ENCODE data around the gene PLEK.

The PLEK gene

DNA sequence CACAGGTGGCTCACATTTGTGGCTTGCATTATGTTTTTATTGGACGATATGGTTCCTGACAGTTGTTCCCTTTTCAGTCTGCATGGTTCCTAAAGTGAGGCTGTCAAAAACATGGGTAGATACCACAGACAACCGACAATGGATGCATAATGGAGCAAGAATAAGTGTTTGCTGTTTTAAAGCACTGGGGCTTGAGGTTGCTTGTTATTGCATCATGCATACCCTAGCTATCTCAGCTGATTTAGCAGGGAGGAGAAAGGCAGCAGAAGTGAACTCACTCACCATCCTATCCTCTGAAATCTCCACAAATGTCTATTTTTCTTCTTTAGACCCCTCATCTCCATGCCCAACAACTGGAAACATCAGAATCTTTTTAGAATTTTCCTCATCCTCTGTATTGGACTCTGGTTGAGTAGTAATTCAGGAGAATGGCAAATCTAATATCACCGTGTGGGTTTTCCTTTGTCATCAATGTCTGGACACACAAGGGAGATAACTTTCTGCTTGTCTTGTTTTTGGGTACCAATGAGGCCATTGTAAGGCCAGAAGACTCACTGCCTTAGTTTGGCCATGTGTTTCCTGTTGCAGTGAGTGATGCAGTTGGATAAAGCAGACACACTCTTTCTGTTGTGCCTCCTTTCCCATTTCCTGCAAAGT lies 55.3 kb downstream of the PLEK start:
- Histone ChIP-seq H3K27ac (ENCODE audit: low read depth, low read length) (no peak overlapping the region), H3K4me1 (ENCODE audit: control insufficient read depth in 5 of 5, insufficient read depth in 5 of 5, low read length in 5 of 5) (peaks cover 2 to 40% (median 35%) of the 10 kb centered on the region in 5 donors), H3K36me3 (ENCODE audit: control insufficient read depth in 5 of 5, insufficient read depth in 5 of 5, low read length in 5 of 5) (no peaks in the 10 kb centered on the region), H3K27me3 (ENCODE audit: control insufficient read depth in 5 of 5, insufficient read depth in 4 of 5, low read length in 5 of 5) (no peaks in the 10 kb centered on the region), H3K9me3 (ENCODE audit: control insufficient read depth in 5 of 5, low read length in 5 of 5) (no peaks in the 10 kb centered on the region), H3K9ac (ENCODE audit: low read length in 5 of 5) (no peak overlapping the region), H3K4me3 (ENCODE audit: low read depth in 1 of 5, low read length in 5 of 5) (no peak overlapping the region)

DNA sequence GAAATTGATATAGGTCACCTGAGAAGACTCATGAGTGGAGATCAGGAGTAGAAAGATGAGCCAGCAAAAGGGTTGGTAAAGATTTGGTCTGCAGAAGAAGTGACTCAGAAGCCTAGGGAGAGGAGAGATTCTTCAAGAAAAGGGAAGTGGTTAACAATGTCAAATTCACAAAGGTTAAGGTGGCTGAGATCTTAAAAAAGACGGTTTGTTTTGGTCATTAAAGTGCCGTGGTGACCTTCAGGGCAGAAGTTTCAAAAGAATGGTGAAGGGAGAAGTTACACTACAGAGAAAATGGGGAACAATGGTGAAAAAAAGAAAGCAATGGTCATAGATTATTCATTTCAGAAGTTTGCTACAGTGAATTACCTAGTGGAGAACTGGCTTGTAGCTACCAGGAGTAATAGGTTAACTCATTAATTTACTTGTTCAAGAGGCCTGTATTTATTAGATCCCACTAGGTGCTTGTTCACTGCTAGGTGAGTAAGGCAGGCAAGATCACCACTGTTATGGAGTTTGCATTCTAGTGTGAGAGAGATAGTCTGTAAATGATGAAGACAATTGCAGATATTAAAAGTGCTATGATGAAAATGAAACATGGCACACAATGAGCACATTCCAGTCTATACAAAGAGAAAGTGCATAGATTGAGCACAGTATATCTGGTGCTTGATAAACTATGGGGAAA lies 59.0 kb downstream of the PLEK start:
- Histone ChIP-seq H3K4me1 (ENCODE audit: control insufficient read depth in 5 of 5, insufficient read depth in 5 of 5, low read length in 5 of 5) (peaks cover 0 to 43% (median 38%) of the 10 kb centered on the region in 5 donors), H3K4me3 (ENCODE audit: low read depth in 1 of 5, low read length in 5 of 5) (no peak overlapping the region), H3K9me3 (ENCODE audit: control insufficient read depth in 5 of 5, low read length in 5 of 5) (no peaks in the 10 kb centered on the region), H3K27ac (ENCODE audit: low read depth, low read length) (no peak overlapping the region), H3K27me3 (ENCODE audit: control insufficient read depth in 5 of 5, insufficient read depth in 4 of 5, low read length in 5 of 5) (no peaks in the 10 kb centered on the region), H3K9ac (ENCODE audit: low read length in 5 of 5) (no peak overlapping the region), H3K36me3 (ENCODE audit: control insufficient read depth in 5 of 5, insufficient read depth in 5 of 5, low read length in 5 of 5) (no peaks in the 10 kb centered on the region)

DNA sequence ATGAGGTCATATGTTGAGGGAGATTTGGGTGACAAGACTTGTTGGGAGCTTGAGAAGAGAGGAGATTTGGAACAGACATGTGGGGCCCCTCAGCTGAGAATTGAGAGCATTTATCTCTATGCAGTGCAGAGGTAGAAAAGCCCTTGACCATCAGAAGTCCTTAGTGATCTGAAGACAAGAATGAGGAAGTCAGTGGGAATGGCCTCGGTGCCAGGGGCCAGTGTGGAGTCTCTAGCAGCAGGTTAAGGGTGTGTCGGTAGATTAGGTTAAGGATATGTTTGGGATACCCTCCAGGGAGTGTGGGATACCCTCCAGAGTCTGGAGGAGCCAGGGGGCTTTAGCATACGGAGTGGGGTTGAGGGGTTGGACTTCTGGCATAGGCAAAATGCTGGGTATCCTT lies 60.4 kb downstream of the PLEK start:
- H3K27ac ChIP-seq (ENCODE audit: low read depth, low read length), result no peak overlapping the region
- no peaks in the 10 kb centered on the region for H3K27me3 ChIP-seq (ENCODE audit: control insufficient read depth in 5 of 5, insufficient read depth in 4 of 5, low read length in 5 of 5)
- no peak overlapping the region for H3K9ac ChIP-seq (ENCODE audit: low read length in 5 of 5)
- peaks cover 0 to 43% (median 30%) of the 10 kb centered on the region in 5 donors for H3K4me1 ChIP-seq (ENCODE audit: control insufficient read depth in 5 of 5, insufficient read depth in 5 of 5, low read length in 5 of 5)
- no peaks in the 10 kb centered on the region for H3K36me3 ChIP-seq (ENCODE audit: control insufficient read depth in 5 of 5, insufficient read depth in 5 of 5, low read length in 5 of 5)
- H3K4me3 ChIP-seq (ENCODE audit: low read depth in 1 of 5, low read length in 5 of 5), result no peak overlapping the region
- no peaks in the 10 kb centered on the region for H3K9me3 ChIP-seq (ENCODE audit: control insufficient read depth in 5 of 5, low read length in 5 of 5)

DNA sequence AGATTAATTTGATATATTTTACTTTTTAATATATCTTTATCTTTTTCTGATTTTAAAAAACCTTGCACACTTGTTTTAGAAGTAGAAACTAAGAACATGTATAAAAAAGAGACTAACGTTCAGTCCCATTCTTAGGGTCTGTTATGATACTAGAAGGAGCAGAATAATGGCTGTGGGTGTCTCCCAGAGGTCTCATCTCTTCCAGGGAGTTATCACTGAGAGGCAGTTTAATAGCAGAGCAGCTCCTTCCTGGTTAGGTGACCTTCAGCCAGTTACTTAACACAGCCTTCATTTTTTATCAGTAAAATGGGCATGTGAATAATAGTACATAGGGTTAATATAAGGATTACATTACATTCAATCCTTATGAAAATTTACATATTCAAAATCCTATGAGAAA lies 61.4 kb downstream of the PLEK start:
- Histone ChIP-seq H3K9ac (ENCODE audit: low read length in 5 of 5) (peak overlapping the region in 1 of 5 donors; percentile 39), H3K36me3 (ENCODE audit: control insufficient read depth in 5 of 5, insufficient read depth in 5 of 5, low read length in 5 of 5) (no peaks in the 10 kb centered on the region), H3K4me3 (ENCODE audit: low read depth in 1 of 5, low read length in 5 of 5) (no peak overlapping the region), H3K4me1 (ENCODE audit: control insufficient read depth in 5 of 5, insufficient read depth in 5 of 5, low read length in 5 of 5) (peaks cover 0 to 46% (median 32%) of the 10 kb centered on the region in 5 donors), H3K27ac (ENCODE audit: low read depth, low read length) (peak overlapping the region; percentile 86), H3K9me3 (ENCODE audit: control insufficient read depth in 5 of 5, low read length in 5 of 5) (no peaks in the 10 kb centered on the region), H3K27me3 (ENCODE audit: control insufficient read depth in 5 of 5, insufficient read depth in 4 of 5, low read length in 5 of 5) (no peaks in the 10 kb centered on the region)

DNA sequence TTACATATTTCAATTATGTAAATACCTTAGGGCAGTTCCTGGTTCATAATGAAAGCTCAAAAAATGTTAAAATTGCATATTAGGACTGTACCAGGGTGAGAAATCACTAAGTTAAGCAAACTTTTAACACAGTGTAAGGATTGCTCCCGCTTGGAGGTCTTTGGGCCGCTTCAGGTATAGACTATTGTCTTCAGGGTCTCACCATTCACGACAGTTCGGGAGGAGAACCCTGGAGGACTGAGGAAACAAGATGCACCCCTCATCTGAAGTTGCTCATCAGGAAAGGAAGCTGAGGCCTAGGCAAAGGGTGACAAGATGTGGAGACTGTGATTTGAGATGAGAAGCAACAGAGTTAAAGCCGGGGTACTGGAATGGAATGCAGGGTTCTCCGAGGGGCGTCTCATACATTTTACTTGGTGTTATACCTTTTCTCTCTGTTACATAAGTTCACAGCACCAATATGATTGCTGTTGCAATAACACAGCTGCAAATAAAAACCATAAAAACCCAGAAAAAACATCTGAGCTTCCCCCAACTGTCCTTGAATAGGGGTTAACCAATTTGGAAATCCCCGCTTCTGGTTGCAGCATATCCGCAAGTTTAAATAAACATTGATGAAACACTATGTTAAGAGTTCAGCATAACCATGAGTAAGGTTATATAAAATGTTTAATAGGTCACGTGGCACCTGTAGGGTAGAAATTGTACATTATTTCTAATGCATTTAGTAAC lies 61.9 kb downstream of the PLEK start:
- peak overlapping the region; percentile 86 for H3K27ac ChIP-seq (ENCODE audit: low read depth, low read length)
- H3K4me1 ChIP-seq (ENCODE audit: control insufficient read depth in 5 of 5, insufficient read depth in 5 of 5, low read length in 5 of 5), result peaks cover 0 to 52% (median 37%) of the 10 kb centered on the region in 5 donors
- H3K4me3 ChIP-seq (ENCODE audit: low read depth in 1 of 5, low read length in 5 of 5), result no peak overlapping the region
- no peaks in the 10 kb centered on the region for H3K27me3 ChIP-seq (ENCODE audit: control insufficient read depth in 5 of 5, insufficient read depth in 4 of 5, low read length in 5 of 5)
- H3K36me3 ChIP-seq (ENCODE audit: control insufficient read depth in 5 of 5, insufficient read depth in 5 of 5, low read length in 5 of 5), result no peaks in the 10 kb centered on the region
- no peaks in the 10 kb centered on the region for H3K9me3 ChIP-seq (ENCODE audit: control insufficient read depth in 5 of 5, low read length in 5 of 5)
- peak overlapping the region in 2 of 5 donors; percentile 35 to 39 for H3K9ac ChIP-seq (ENCODE audit: low read length in 5 of 5)

DNA sequence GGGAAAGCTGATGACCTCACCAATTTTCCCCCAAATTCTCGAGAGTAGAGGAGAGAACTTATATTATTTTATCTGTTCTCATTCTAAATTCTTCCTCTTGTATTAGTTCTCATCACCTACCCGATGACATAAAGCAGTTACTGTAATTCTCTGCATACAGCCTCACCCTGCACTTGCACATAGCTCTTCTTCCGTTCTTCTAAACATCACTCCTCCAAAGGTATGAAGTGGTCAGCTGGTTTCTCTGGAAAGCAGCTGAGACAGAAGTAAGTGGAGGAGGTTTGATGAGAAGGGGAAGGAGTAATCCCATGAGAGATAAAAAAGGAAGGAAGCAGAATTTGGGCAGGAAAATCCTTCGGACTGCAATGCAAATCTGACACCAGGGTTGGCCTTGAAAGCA lies 63.0 kb downstream of the PLEK start:
- Histone ChIP-seq H3K27ac (ENCODE audit: low read depth, low read length) (peak overlapping the region; percentile 86), H3K4me3 (ENCODE audit: low read depth in 1 of 5, low read length in 5 of 5) (no peak overlapping the region), H3K27me3 (ENCODE audit: control insufficient read depth in 5 of 5, insufficient read depth in 4 of 5, low read length in 5 of 5) (no peaks in the 10 kb centered on the region), H3K9me3 (ENCODE audit: control insufficient read depth in 5 of 5, low read length in 5 of 5) (no peaks in the 10 kb centered on the region), H3K4me1 (ENCODE audit: control insufficient read depth in 5 of 5, insufficient read depth in 5 of 5, low read length in 5 of 5) (peaks cover 0 to 63% (median 49%) of the 10 kb centered on the region in 5 donors), H3K9ac (ENCODE audit: low read length in 5 of 5) (peak overlapping the region in 3 of 5 donors; percentile 4 to 54 (median 12)), H3K36me3 (ENCODE audit: control insufficient read depth in 5 of 5, insufficient read depth in 5 of 5, low read length in 5 of 5) (no peaks in the 10 kb centered on the region)

DNA sequence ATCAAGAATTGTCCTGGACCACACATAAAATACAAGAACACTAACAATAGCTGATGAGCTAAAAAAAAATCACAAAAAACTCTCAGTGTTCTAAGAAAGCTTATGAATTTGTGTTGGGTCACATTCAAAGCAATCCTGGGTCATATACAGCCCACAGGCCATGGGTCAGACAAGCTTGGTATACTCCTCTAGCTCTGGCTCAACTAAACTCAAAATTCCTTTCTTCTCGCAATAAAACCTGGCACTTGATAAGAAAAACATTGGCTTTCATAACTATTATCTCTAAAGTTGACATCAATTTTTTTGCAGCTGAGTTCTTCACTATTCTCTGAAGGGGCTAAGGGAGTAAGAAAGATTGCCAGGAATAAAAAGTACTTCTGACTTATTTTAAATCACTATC lies 63.7 kb downstream of the PLEK start:
- no peak overlapping the region for H3K4me3 ChIP-seq (ENCODE audit: low read depth in 1 of 5, low read length in 5 of 5)
- H3K9ac ChIP-seq (ENCODE audit: low read length in 5 of 5), result peak overlapping the region in 2 of 5 donors; percentile 4 to 54
- peaks cover 0 to 68% (median 54%) of the 10 kb centered on the region in 5 donors for H3K4me1 ChIP-seq (ENCODE audit: control insufficient read depth in 5 of 5, insufficient read depth in 5 of 5, low read length in 5 of 5)
- no peaks in the 10 kb centered on the region for H3K36me3 ChIP-seq (ENCODE audit: control insufficient read depth in 5 of 5, insufficient read depth in 5 of 5, low read length in 5 of 5)
- H3K27ac ChIP-seq (ENCODE audit: low read depth, low read length), result peak overlapping the region; percentile 86
- H3K9me3 ChIP-seq (ENCODE audit: control insufficient read depth in 5 of 5, low read length in 5 of 5), result no peaks in the 10 kb centered on the region
- H3K27me3 ChIP-seq (ENCODE audit: control insufficient read depth in 5 of 5, insufficient read depth in 4 of 5, low read length in 5 of 5), result no peaks in the 10 kb centered on the region

DNA sequence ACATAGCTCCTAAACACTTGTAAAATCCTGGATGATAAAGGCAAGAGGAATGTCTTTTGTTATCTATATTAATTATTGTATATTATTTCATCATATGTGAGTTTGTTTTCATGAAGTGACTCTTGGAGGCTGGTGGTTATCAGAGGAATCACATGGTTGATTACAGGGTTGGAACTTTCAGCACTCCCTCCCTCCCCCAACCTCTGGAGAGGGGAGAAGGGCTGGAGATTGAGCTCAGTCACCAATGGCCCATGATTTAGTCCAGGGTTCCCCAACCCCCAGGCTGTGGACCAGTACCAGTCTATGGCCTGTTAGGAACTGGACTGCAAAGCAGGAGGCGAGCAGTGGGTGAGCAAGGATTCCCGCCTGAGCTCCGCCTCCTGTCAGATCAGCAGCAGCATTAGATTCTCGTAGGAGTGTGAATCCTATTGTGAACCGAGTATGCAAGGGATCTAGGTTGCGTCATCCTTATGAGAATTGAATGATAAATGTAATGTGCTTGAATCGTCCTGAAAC lies 64.3 kb downstream of the PLEK start:
- Histone ChIP-seq H3K27me3 (ENCODE audit: control insufficient read depth in 5 of 5, insufficient read depth in 4 of 5, low read length in 5 of 5) (no peaks in the 10 kb centered on the region), H3K9ac (ENCODE audit: low read length in 5 of 5) (peak overlapping the region in 1 of 5 donors; percentile 54), H3K27ac (ENCODE audit: low read depth, low read length) (peak overlapping the region; percentile 86), H3K9me3 (ENCODE audit: control insufficient read depth in 5 of 5, low read length in 5 of 5) (no peaks in the 10 kb centered on the region), H3K4me3 (ENCODE audit: low read depth in 1 of 5, low read length in 5 of 5) (no peak overlapping the region), H3K36me3 (ENCODE audit: control insufficient read depth in 5 of 5, insufficient read depth in 5 of 5, low read length in 5 of 5) (no peaks in the 10 kb centered on the region), H3K4me1 (ENCODE audit: control insufficient read depth in 5 of 5, insufficient read depth in 5 of 5, low read length in 5 of 5) (peaks cover 0 to 74% (median 54%) of the 10 kb centered on the region in 5 donors)

DNA sequence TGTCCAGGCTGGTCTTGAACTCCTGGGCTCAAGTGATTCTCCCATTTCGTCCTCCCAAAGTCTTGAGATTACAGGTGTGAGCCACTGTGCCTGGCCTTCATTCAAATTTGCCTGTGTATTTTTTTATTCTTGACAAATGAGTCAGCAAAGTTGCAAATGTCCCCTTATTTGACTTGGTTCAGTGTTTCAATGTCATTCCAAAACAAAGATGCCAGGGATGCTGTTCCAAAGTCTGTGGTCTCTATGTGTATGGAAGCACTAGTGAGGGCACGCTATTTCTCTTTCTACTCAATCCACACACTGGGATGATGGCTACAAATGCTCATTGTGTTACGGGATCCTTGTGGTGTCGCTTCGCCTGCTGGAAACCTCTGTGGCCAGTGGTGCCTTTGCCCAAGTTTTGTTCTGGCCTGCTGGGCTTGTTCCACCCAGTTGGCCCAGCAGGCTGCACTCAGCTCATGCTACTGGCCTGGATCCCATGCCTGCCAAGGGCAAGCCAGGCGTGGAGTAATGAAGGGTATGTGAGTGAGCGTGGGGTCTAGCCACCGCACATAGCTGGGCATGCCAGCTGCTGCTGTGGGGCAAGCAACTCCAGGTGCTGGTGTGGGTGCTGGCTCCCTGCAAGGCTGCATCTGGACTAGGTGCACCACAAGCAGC lies 66.4 kb downstream of the PLEK start:
- no peaks in the 10 kb centered on the region for H3K36me3 ChIP-seq (ENCODE audit: control insufficient read depth in 5 of 5, insufficient read depth in 5 of 5, low read length in 5 of 5)
- H3K4me3 ChIP-seq (ENCODE audit: low read depth in 1 of 5, low read length in 5 of 5), result no peak overlapping the region
- H3K27ac ChIP-seq (ENCODE audit: low read depth, low read length), result peak overlapping the region; percentile 86
- no peaks in the 10 kb centered on the region for H3K9me3 ChIP-seq (ENCODE audit: control insufficient read depth in 5 of 5, low read length in 5 of 5)
- peaks cover 0 to 89% (median 62%) of the 10 kb centered on the region in 5 donors for H3K4me1 ChIP-seq (ENCODE audit: control insufficient read depth in 5 of 5, insufficient read depth in 5 of 5, low read length in 5 of 5)
- H3K9ac ChIP-seq (ENCODE audit: low read length in 5 of 5), result no peak overlapping the region
- no peaks in the 10 kb centered on the region for H3K27me3 ChIP-seq (ENCODE audit: control insufficient read depth in 5 of 5, insufficient read depth in 4 of 5, low read length in 5 of 5)

Data from subcutaneous abdominal adipose tissue (tissue), 5 donors.